PC-9 (cell line): Measurements from ENCODE around the gene ZNF506. TPM values are rescaled to one million over a fixed set of nuclear protein-coding genes. Genes with fewer than 3 reads are reported as not detected.
"Not testable (repeated sequence)": the region's sequence is repeated elsewhere in the genome, so short reads cannot be mapped to it uniquely, and the experiment has no call there.

Source experiments
- BruUV-seq: library from RNA; stranded (reverse); fragments of 400-500 nt; replicated peaks from 2 replicates; lab custom pipeline; 2021; lab: Mats Ljungman, UMichigan
- CTCF ChIA-PET: fragments of 300-600 bp; sonication (Branson Sonifier 250); formaldehyde crosslinking; loops from one replicate; lab custom pipeline; 2022; ENCODE audit warnings: antibody characterized with exemption; lab: Charles Lee
- POLR2A ChIA-PET: fragments of 300-600 bp; sonication (Branson Sonifier 250); formaldehyde crosslinking; loops from one replicate; lab custom pipeline; 2022; ENCODE audit warnings: antibody characterized with exemption; ENCODE audit not compliant: unreplicated experiment; lab: Charles Lee
- DNase-seq, 2 experiments: peaks; one replicate each; pipeline versions ENCODE4 v3.0.0 to v3.0.0-alpha.2; 2015 to 2022; ENCODE audit warnings: mixed read lengths in 1 of 2
- H2AFZ ChIP-seq: fragments of 200-600 bp; sonication (generic); 2 replicates; pipeline ENCODE4 v1.8.1; 2017; ENCODE audit warnings: antibody characterized with exemption
- H3F3A ChIP-seq: fragments of 200-600 bp; sonication (generic); 2 replicates; pipeline ENCODE4 v1.8.1; 2017; ENCODE audit warnings: antibody characterized with exemption, mild to moderate bottlenecking, low read depth; ENCODE audit not compliant: insufficient read depth
- H3K27ac ChIP-seq: fragments of 200-600 bp; sonication (generic); 2 replicates; pipeline ENCODE4 v1.6.1; 2016; ENCODE audit warnings: mixed run types
- H3K27me3 ChIP-seq: fragments of 200-600 bp; sonication (generic); 2 replicates; pipeline ENCODE4 v1.6.1; 2016; ENCODE audit warnings: low read depth, mixed run types; ENCODE audit not compliant: insufficient read depth
- H3K36me3 ChIP-seq: fragments of 200-600 bp; sonication (generic); 2 replicates; pipeline ENCODE4 v1.6.1; 2016; ENCODE audit warnings: low read depth, mixed run types
- H3K4me1 ChIP-seq: fragments of 200-600 bp; sonication (generic); replicated peaks from 2 replicates; pipeline ENCODE4 v1.6.1; 2016; ENCODE audit warnings: mixed run types; ENCODE audit not compliant: insufficient read depth
- H3K4me2 ChIP-seq: fragments of 200-600 bp; sonication (generic); 2 replicates; pipeline ENCODE4 v1.6.1; 2017; ENCODE audit warnings: mixed run types
- H3K4me3 ChIP-seq: fragments of 200-600 bp; sonication (generic); 2 replicates; pipeline ENCODE4 v1.6.1; 2016; ENCODE audit warnings: mixed run types
- H3K79me2 ChIP-seq: fragments of 200-600 bp; sonication (generic); 2 replicates; pipeline ENCODE4 v1.6.1; 2017; ENCODE audit warnings: low read depth, mixed run types
- H3K9me2 ChIP-seq: fragments of 200-600 bp; sonication (generic); 2 replicates; pipeline ENCODE4 v1.8.1; 2017; ENCODE audit warnings: mild to moderate bottlenecking; ENCODE audit not compliant: insufficient read depth
- H3K9me3 ChIP-seq: fragments of 200-600 bp; sonication (generic); 2 replicates; pipeline ENCODE4 v1.8.1; 2016; ENCODE audit warnings: low read depth; ENCODE audit not compliant: insufficient read depth
- H4K20me1 ChIP-seq: fragments of 200-600 bp; sonication (generic); 2 replicates; pipeline ENCODE4 v1.8.1; 2017; ENCODE audit not compliant: insufficient read depth
- CTCF ChIP-seq: fragments of 200-600 bp; sonication (generic); conservative IDR thresholded peaks from 2 replicates; pipeline ENCODE4 v1.6.1; 2017; ENCODE audit warnings: mixed run types, antibody characterized with exemption, mild to moderate bottlenecking, moderate library complexity
- EZH2 ChIP-seq: fragments of 200-600 bp; sonication (generic); IDR thresholded peaks from 2 replicates; pipeline ENCODE4 v1.8.0; 2017; ENCODE audit warnings: antibody characterized with exemption, low read depth
- intact Hi-C: fragments of 100-400 bp; cut with micrococcal nuclease; formaldehyde crosslinking; loops from one replicate; pipeline ENCODE4 v1.10.0; 2022; ENCODE audit not compliant: unreplicated experiment
- total RNA-seq: library from RNA; stranded (reverse); gene quantifications from 2 replicates; pipeline ENCODE4 v1.2.3, GENCODE V29; 2021

Gene ZNF506
- total RNA-seq, 1 experiment from 2014 or later = 12.6 TPM

GRCh38 chr19:19826875-19827274 is 5.3 kb upstream of the ZNF506 start:
- no peak overlapping the region for H3K4me2 ChIP-seq
- ChIA-PET POLR2A (no interaction called here), CTCF (no interaction called here)
- peaks cover 43% of the 10 kb centered on the region for H3K9me3 ChIP-seq
- H3K4me3 ChIP-seq = no peak overlapping the region
- no peaks in the 10 kb centered on the region for H3K36me3 ChIP-seq
- H3K27ac ChIP-seq = no peak overlapping the region
- DNase-seq = no peak
- no peaks in the 10 kb centered on the region for H4K20me1 ChIP-seq
- H3F3A ChIP-seq = peaks cover 3% of the 10 kb centered on the region; the same call in 1 of the 2 replicates
- intact Hi-C loops = no loop called here
- H3K79me2 ChIP-seq = no peaks in the 10 kb centered on the region
- no peak for TF ChIP-seq EZH2
- TF ChIP-seq CTCF = no peak
- BruUV-seq = no TSS peak
- peaks cover 4% of the 10 kb centered on the region for H3K4me1 ChIP-seq
- no peaks in the 10 kb centered on the region for H3K27me3 ChIP-seq
- H2AFZ ChIP-seq = no peak overlapping the region
- no peaks in the 10 kb centered on the region for H3K9me2 ChIP-seq

- no peaks in the 10 kb centered on the region for H3K27me3 ChIP-seq
- BruUV-seq = no TSS peak
- H3K4me3 ChIP-seq = no peak overlapping the region
- peaks cover 11% of the 10 kb centered on the region; the same call in 1 of the 2 replicates for H3F3A ChIP-seq
- no peaks in the 10 kb centered on the region for H4K20me1 ChIP-seq
- H3K9me2 ChIP-seq = no peaks in the 10 kb centered on the region
- no peak overlapping the region for H2AFZ ChIP-seq
- intact Hi-C loops = loop anchor here (5.0 kb wide), 1 partner anchor 157 kb away; the partner anchor contains the start of gene ZNF101
- 0 out of 2 replicates have a peak, but pooled peaks cover 15% of the 10 kb centered on the region for H3K79me2 ChIP-seq
- no peak for TF ChIP-seq CTCF
- TF ChIP-seq EZH2 = no peak
- H3K9me3 ChIP-seq = peaks cover 33% of the 10 kb centered on the region
- DNase-seq = no peak
- H3K36me3 ChIP-seq = peaks cover 14% of the 10 kb centered on the region
- ChIA-PET CTCF (no interaction called here), POLR2A (no interaction called here)
- peaks cover 5% of the 10 kb centered on the region for H3K4me1 ChIP-seq
- no peak overlapping the region for H3K4me2 ChIP-seq
- H3K27ac ChIP-seq = no peak overlapping the region
These were observed 2.4 kb upstream of the ZNF506 start for GRCh38 chr19:19823916-19824315.

GRCh38 chr19:19821976-19822375 is 426 bp upstream of the ZNF506 start:
- POLR2A ChIA-PET = interaction anchor here (0.6 to 1.3 kb wide), 5 partner anchors 44 to 1630 kb away, joined by 4 to 27 read pairs (median 4); partner anchors contain the start of genes ZNF253 and ZNF93
- CTCF ChIA-PET = interaction anchor here (0.6 to 0.7 kb wide), 3 partner anchors 17 to 345 kb away, joined by 4 to 6 read pairs (median 4); partner anchors contain the start of gene ZNF486
- not testable (repeated sequence) for H3K4me1 ChIP-seq, H4K20me1 ChIP-seq, H3K27me3 ChIP-seq, H3K27ac ChIP-seq, DNase-seq, H3K9me2 ChIP-seq
- peaks cover 22% of the 10 kb centered on the region for H3K36me3 ChIP-seq
- BruUV-seq = TSS peak; percentile 94
- peak overlapping the region; percentile 100 for H2AFZ ChIP-seq
- H3K79me2 ChIP-seq = peaks cover 28% of the 10 kb centered on the region; the same call in 1 of the 2 replicates
- peak overlapping the region; percentile 95 for H3K4me2 ChIP-seq
- H3K4me3 ChIP-seq = peak overlapping the region; percentile 83
- intact Hi-C loops = loop anchor here (2.0 to 5.0 kb wide), 2 partner anchors 45 to 155 kb away; partner anchors contain the start of gene ZNF101
- peaks cover 44% of the 10 kb centered on the region for H3K9me3 ChIP-seq
- peaks cover 11% of the 10 kb centered on the region; the same call in 1 of the 2 replicates for H3F3A ChIP-seq
